H9 (cell line): ENCODE data around the gene DDX21. TPM values are rescaled to one million over a fixed set of nuclear protein-coding genes. Genes with fewer than 3 reads are reported as not detected.

Source experiments
- DNase-seq: peaks from one replicate; pipeline ENCODE4 v3.0.0-alpha.2; 2017
- H2AFZ ChIP-seq: one replicate; pipeline ENCODE4 v1.6.1; 2013; ENCODE audit warnings: mild to moderate bottlenecking, low read length, control low read depth, moderate library complexity
- H2AK5ac ChIP-seq: 2 replicates; pipeline ENCODE4 v1.6.1; 2013; ENCODE audit warnings: low read length, control low read depth, mixed read lengths; ENCODE audit not compliant: insufficient read length
- H2BK120ac ChIP-seq: one replicate; pipeline ENCODE4 v1.6.1; 2013; ENCODE audit warnings: low read depth, mild to moderate bottlenecking, low read length, control low read depth, inconsistent platforms; ENCODE audit not compliant: poor library complexity, severe bottlenecking
- H2BK12ac ChIP-seq: 2 replicates; pipeline ENCODE4 v1.6.1; 2013; ENCODE audit warnings: low read length, control low read depth, mixed read lengths, low read depth; ENCODE audit not compliant: insufficient read length
- H2BK15ac ChIP-seq: 2 replicates; pipeline ENCODE4 v1.6.1; 2013; ENCODE audit warnings: low read depth, low read length, control low read depth
- H2BK20ac ChIP-seq: one replicate; pipeline ENCODE4 v1.6.1; 2013; ENCODE audit warnings: low read depth, mild to moderate bottlenecking, low read length, control low read depth, inconsistent platforms; ENCODE audit not compliant: poor library complexity, severe bottlenecking
- H2BK5ac ChIP-seq: 2 replicates; pipeline ENCODE4 v1.6.1; 2013; ENCODE audit warnings: low read length, control low read depth, mixed read lengths; ENCODE audit not compliant: insufficient read length
- H3K14ac ChIP-seq: 2 replicates; pipeline ENCODE4 v1.6.1; 2013; ENCODE audit warnings: low read length, control low read depth; ENCODE audit not compliant: insufficient read depth
- H3K18ac ChIP-seq: 2 replicates; pipeline ENCODE4 v1.6.1; 2013; ENCODE audit warnings: low read depth, mild to moderate bottlenecking, mixed read lengths, low read length, control low read depth; ENCODE audit not compliant: insufficient read length
- H3K23ac ChIP-seq: 2 replicates; pipeline ENCODE4 v1.6.1; 2013; ENCODE audit warnings: low read length, control low read depth, mixed read lengths, low read depth; ENCODE audit not compliant: insufficient read length
- H3K23me2 ChIP-seq: 2 replicates; pipeline ENCODE4 v1.6.1; 2013; ENCODE audit warnings: low read depth, mild to moderate bottlenecking, mixed read lengths, low read length, control low read depth; ENCODE audit not compliant: insufficient read length, poor library complexity, severe bottlenecking
- H3K27ac ChIP-seq: 2 replicates; pipeline ENCODE4 v1.5.1; 2013; ENCODE audit warnings: low read length, control low read depth, mixed read lengths, low read depth; ENCODE audit not compliant: insufficient read length
- H3K27me3 ChIP-seq: 2 replicates; pipeline ENCODE4 v1.6.1; 2013; ENCODE audit warnings: low read length, control low read depth, inconsistent platforms; ENCODE audit not compliant: insufficient read depth
- H3K4ac ChIP-seq: 2 replicates; pipeline ENCODE4 v1.6.1; 2013; ENCODE audit warnings: low read depth, mild to moderate bottlenecking, control low read depth, inconsistent platforms, low read length, moderate library complexity
- H3K4me1 ChIP-seq: 2 replicates; pipeline ENCODE4 v1.6.1; 2013; ENCODE audit warnings: low read length, control low read depth, inconsistent platforms; ENCODE audit not compliant: insufficient read depth
- H3K4me2 ChIP-seq: 2 replicates; pipeline ENCODE4 v1.6.1; 2013; ENCODE audit warnings: low read length, control low read depth, mixed read lengths; ENCODE audit not compliant: insufficient read length, insufficient read depth
- H3K56ac ChIP-seq: 2 replicates; pipeline ENCODE4 v1.6.1; 2013; ENCODE audit warnings: low read depth, mild to moderate bottlenecking, mixed read lengths, low read length, control low read depth; ENCODE audit not compliant: insufficient read length
- H3K79me1 ChIP-seq: 2 replicates; pipeline ENCODE4 v1.6.1; 2013; ENCODE audit warnings: low read depth, mild to moderate bottlenecking, moderate library complexity, low read length, control low read depth, inconsistent platforms; ENCODE audit not compliant: insufficient read depth, poor library complexity, severe bottlenecking
- H3K79me2 ChIP-seq: 2 replicates; pipeline ENCODE4 v1.6.1; 2013; ENCODE audit warnings: low read length, control low read depth, inconsistent platforms; ENCODE audit not compliant: insufficient read depth
- H3K9ac ChIP-seq: 2 replicates; pipeline ENCODE4 v1.6.1; 2013; ENCODE audit warnings: low read length, control low read depth, mixed read lengths; ENCODE audit not compliant: insufficient read length; ENCODE audit errors: extremely low read depth
- H3K9me3 ChIP-seq: one replicate; pipeline ENCODE4 v1.6.1; 2013; ENCODE audit warnings: low read depth, low read length, inconsistent platforms; ENCODE audit not compliant: control insufficient read depth
- H3T11ph ChIP-seq: one replicate; pipeline ENCODE4 v1.6.1; 2013; ENCODE audit warnings: mild to moderate bottlenecking, low read length, control low read depth, inconsistent platforms
- H4K20me1 ChIP-seq: one replicate; pipeline ENCODE4 v1.6.1; 2013; ENCODE audit not compliant: control insufficient read depth, insufficient read length, insufficient read depth
- H4K5ac ChIP-seq: 2 replicates; pipeline ENCODE4 v1.6.1; 2013; ENCODE audit warnings: low read depth, mild to moderate bottlenecking, mixed read lengths, low read length, control low read depth; ENCODE audit not compliant: insufficient read length
- H4K8ac ChIP-seq: replicated peaks from 2 replicates; pipeline ENCODE4 v1.6.1; 2013; ENCODE audit warnings: low read length, control low read depth, mixed read lengths, low read depth; ENCODE audit not compliant: insufficient read length
- H4K91ac ChIP-seq: 2 replicates; pipeline ENCODE4 v1.6.1; 2013; ENCODE audit warnings: low read depth, mild to moderate bottlenecking, moderate library complexity, mixed read lengths, low read length, control low read depth; ENCODE audit not compliant: insufficient read length
- H3K27ac Mint-ChIP-seq, 3 experiments: 2 replicates in 2 of 3; 3 replicates in 1 of 3; pipeline ENCODE4 v1.8.0; 2020 to 2021; ENCODE audit warnings: mixed read lengths in 3 of 3, mild to moderate bottlenecking in 1 of 3, moderate library complexity in 1 of 3
- H3K27me3 Mint-ChIP-seq: 2 replicates; pipeline ENCODE4 v1.8.0; 2021; ENCODE audit warnings: low read depth, mild to moderate bottlenecking, moderate library complexity, mixed read lengths
- H3K36me3 Mint-ChIP-seq, 3 experiments: 2 replicates in 2 of 3; 3 replicates in 1 of 3; pipeline ENCODE4 v1.8.0; 2020 to 2021; ENCODE audit warnings: low read depth in 3 of 3, mixed read lengths in 3 of 3; ENCODE audit not compliant: insufficient read depth in 1 of 3
- H3K4me1 Mint-ChIP-seq, 2 experiments: 2 replicates each; pipeline ENCODE4 v1.8.0; 2020; ENCODE audit warnings: mixed read lengths in 2 of 2
- H3K4me3 Mint-ChIP-seq, 2 experiments: 2 replicates in 1 of 2; 3 replicates in 1 of 2; pipeline ENCODE4 v1.8.0; 2020 to 2021; ENCODE audit warnings: mild to moderate bottlenecking in 2 of 2, mixed read lengths in 2 of 2, moderate library complexity in 1 of 2
- H3K9me3 Mint-ChIP-seq, 2 experiments: 2 replicates in 1 of 2; 3 replicates in 1 of 2; pipeline ENCODE4 v1.8.0; 2020; ENCODE audit warnings: mild to moderate bottlenecking in 2 of 2, mixed read lengths in 2 of 2, moderate library complexity in 1 of 2
- WGBS: extraction: QIAGEN DNeasy Blood & Tissue Kit; methylation state at CpG from one replicate; pipeline ENCODE4 v1.1.7; 2013; ENCODE audit warnings: missing lambda C conversion rate, low lambda C conversion rate, mixed read lengths; ENCODE audit not compliant: insufficient read length; ENCODE audit errors: extremely low coverage; 5-methylcytosine and 5-hydroxymethylcytosine counted together
- total RNA-seq: library from RNA; stranded (reverse); gene quantifications from 2 replicates; pipeline ENCODE4 v1.2.1, GENCODE V29; 2021
- TF ChIP-seq, protein P1 (sequence below): fragments of 200-600 bp; sonication (generic); conservative IDR thresholded peaks from 3 replicates; pipeline ENCODE4 v1.8.0; 2021; ENCODE audit warnings: antibody characterized with exemption, mild to moderate bottlenecking

The DDX21 gene
- total RNA-seq, 1 experiment from 2014 or later = 180 TPM

DNA sequence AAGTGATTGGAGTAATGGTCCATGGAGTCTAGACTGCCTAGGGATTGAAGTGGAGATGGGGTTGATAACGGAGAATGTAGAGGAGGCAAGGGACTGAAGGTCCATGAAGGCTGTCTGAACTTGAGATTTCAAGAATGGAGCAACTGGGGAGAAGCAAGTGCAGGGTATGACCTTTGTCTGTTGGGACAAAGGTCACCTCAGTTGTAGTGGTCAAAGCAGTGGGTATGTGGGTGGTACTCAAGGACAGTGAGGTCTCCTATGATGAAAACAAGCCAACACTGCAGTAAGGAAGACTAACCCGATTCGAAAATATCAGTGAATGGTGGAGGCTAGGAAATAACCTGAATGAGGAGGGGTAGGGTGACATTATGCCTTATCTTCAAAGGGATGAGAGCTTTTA is 5.4 kb upstream of the DDX21 start:
- no peak overlapping the region for H4K5ac ChIP-seq
- no peaks in the 10 kb centered on the region for H3K4me1 Mint-ChIP-seq

More for the DNA sequence above, 5.4 kb upstream of the DDX21 start:
- no peak overlapping the region for H3T11ph ChIP-seq
- H3K79me2 ChIP-seq = no peaks in the 10 kb centered on the region
- no peak overlapping the region for H2BK12ac ChIP-seq
- TF ChIP-seq, protein P1, sequence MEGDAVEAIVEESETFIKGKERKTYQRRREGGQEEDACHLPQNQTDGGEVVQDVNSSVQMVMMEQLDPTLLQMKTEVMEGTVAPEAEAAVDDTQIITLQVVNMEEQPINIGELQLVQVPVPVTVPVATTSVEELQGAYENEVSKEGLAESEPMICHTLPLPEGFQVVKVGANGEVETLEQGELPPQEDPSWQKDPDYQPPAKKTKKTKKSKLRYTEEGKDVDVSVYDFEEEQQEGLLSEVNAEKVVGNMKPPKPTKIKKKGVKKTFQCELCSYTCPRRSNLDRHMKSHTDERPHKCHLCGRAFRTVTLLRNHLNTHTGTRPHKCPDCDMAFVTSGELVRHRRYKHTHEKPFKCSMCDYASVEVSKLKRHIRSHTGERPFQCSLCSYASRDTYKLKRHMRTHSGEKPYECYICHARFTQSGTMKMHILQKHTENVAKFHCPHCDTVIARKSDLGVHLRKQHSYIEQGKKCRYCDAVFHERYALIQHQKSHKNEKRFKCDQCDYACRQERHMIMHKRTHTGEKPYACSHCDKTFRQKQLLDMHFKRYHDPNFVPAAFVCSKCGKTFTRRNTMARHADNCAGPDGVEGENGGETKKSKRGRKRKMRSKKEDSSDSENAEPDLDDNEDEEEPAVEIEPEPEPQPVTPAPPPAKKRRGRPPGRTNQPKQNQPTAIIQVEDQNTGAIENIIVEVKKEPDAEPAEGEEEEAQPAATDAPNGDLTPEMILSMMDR = no peak
- H3K18ac ChIP-seq = no peak overlapping the region
- WGBS = no CpG with 5 or more reads among the region's 3 CpGs
- Mint-ChIP-seq H3K4me3 (no peak overlapping the region), H3K9me3 (no peaks in the 10 kb centered on the region), H3K36me3 (peaks cover 5 to 27% (median 17%) of the 10 kb centered on the region in 3 experiments; a peak in 5 of 7 replicates), H3K27ac (no peak overlapping the region), H3K27me3 (no peaks in the 10 kb centered on the region)
- H4K8ac ChIP-seq = no peak overlapping the region
- no peaks in the 10 kb centered on the region for H3K4me1 ChIP-seq
- no peak overlapping the region for H3K14ac ChIP-seq
- no peak overlapping the region for H2BK120ac ChIP-seq
- no peak overlapping the region for H2AK5ac ChIP-seq
- H2BK20ac ChIP-seq = no peak overlapping the region
- no peaks in the 10 kb centered on the region for H3K9me3 ChIP-seq
- no peak overlapping the region for H3K56ac ChIP-seq
- H2BK5ac ChIP-seq = no peak overlapping the region
- H4K20me1 ChIP-seq = no peaks in the 10 kb centered on the region
- DNase-seq = no peak
- H3K4me2 ChIP-seq = no peak overlapping the region
- no peak overlapping the region for H4K91ac ChIP-seq
- H3K23ac ChIP-seq = no peak overlapping the region
- no peaks in the 10 kb centered on the region for H3K79me1 ChIP-seq
- no peak overlapping the region for H3K27ac ChIP-seq
- peaks cover 3% of the 10 kb centered on the region for H3K23me2 ChIP-seq
- no peak overlapping the region for H3K4ac ChIP-seq
- no peak overlapping the region for H2AFZ ChIP-seq
- H3K27me3 ChIP-seq = no peaks in the 10 kb centered on the region
- H3K9ac ChIP-seq = no peak overlapping the region
- no peak overlapping the region for H2BK15ac ChIP-seq
